Thyroid gland (tissue), 4 donors: ENCODE data around the gene FXYD3. TPM values are rescaled to one million over a fixed set of nuclear protein-coding genes. Genes with fewer than 3 reads are reported as not detected.

Experiments
- DNase-seq, 2 donors: peaks; one replicate each; pipeline ENCODE4 v3.0.0-alpha.2; 2019
- H3K27ac ChIP-seq, 3 donors: fragments of 200-600 bp; sonication (generic); 1 replicate in 2 of 3; 2 replicates in 1 of 3; pipeline ENCODE4 v1.5.1; 2016 to 2019; ENCODE audit warnings: mild to moderate bottlenecking in 1 of 3, moderate library complexity in 1 of 3
- H3K27me3 ChIP-seq: fragments of 200-600 bp; sonication (generic); one replicate; pipeline ENCODE4 v1.5.1; 2019
- H3K36me3 ChIP-seq, 2 donors: fragments of 200-600 bp; sonication (generic); one replicate each; pipeline ENCODE4 v1.5.1; 2016 to 2019
- H3K4me1 ChIP-seq, 2 donors: fragments of 200-600 bp; sonication (generic); one replicate each; pipeline ENCODE4 v1.5.1; 2017 to 2019
- H3K4me3 ChIP-seq, 3 donors: fragments of 200-600 bp; sonication (generic); replicated peaks in 1 of 3; 1 replicate in 2 of 3; 2 replicates in 1 of 3; pipeline ENCODE4 v1.5.1; 2016; ENCODE audit warnings: mild to moderate bottlenecking in 1 of 3
- H3K9me3 ChIP-seq: fragments of 200-600 bp; sonication (generic); one replicate; pipeline ENCODE4 v1.5.1; 2017
- POLR2A ChIP-seq, 2 donors: fragments of 450-650 bp; IDR thresholded peaks; one replicate each; pipeline ENCODE4 v1.6.1; 2017; ENCODE audit warnings: antibody characterized with exemption in 2 of 2, mild to moderate bottlenecking in 2 of 2, moderate library complexity in 1 of 2
- WGBS, 2 donors: methylation state at CpG; one replicate each; pipeline ENCODE4 v1.1.5; 2017; 5-methylcytosine and 5-hydroxymethylcytosine counted together
- intact Hi-C: fragments of 100-400 bp; cut with DNase I; formaldehyde crosslinking; loops from one replicate; pipeline ENCODE4 v1.15.1; 2023
- total RNA-seq, 4 donors: library from RNA; depleted of rRNA; stranded (reverse); fragments of >200 nt; gene quantifications; one replicate each; pipeline ENCODE4 v1.2.3, GENCODE V29; 2016
- TF ChIP-seq, protein P1 (sequence below), 6 experiments: fragments of 200-600 bp in 3 of 6; fragments of 450-650 bp in 3 of 6; sonication (generic) in 3 of 6; IDR thresholded peaks; one replicate each; pipeline ENCODE4 v1.5.1; 2016 to 2019; ENCODE audit warnings: antibody characterized with exemption in 6 of 6, mild to moderate bottlenecking in 2 of 6, inconsistent platforms in 1 of 6, moderate library complexity in 1 of 6

Gene FXYD3
- total RNA-seq, 4 donors from 2014 or later = 1.1 TPM; not detected in 3

- Histone ChIP-seq H3K4me3 (no peak overlapping the region), H3K9me3 (no peaks in the 10 kb centered on the region), H3K27ac (no peak overlapping the region), H3K4me1 (peaks cover 0 to 5% of the 10 kb centered on the region in 2 donors), H3K36me3 (no peaks in the 10 kb centered on the region), H3K27me3 (no peaks in the 10 kb centered on the region)
- no peak for DNase-seq
- TF ChIP-seq, protein P1, sequence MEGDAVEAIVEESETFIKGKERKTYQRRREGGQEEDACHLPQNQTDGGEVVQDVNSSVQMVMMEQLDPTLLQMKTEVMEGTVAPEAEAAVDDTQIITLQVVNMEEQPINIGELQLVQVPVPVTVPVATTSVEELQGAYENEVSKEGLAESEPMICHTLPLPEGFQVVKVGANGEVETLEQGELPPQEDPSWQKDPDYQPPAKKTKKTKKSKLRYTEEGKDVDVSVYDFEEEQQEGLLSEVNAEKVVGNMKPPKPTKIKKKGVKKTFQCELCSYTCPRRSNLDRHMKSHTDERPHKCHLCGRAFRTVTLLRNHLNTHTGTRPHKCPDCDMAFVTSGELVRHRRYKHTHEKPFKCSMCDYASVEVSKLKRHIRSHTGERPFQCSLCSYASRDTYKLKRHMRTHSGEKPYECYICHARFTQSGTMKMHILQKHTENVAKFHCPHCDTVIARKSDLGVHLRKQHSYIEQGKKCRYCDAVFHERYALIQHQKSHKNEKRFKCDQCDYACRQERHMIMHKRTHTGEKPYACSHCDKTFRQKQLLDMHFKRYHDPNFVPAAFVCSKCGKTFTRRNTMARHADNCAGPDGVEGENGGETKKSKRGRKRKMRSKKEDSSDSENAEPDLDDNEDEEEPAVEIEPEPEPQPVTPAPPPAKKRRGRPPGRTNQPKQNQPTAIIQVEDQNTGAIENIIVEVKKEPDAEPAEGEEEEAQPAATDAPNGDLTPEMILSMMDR (IDR thresholded peaks at IDR 0.05) = no peak
- TF ChIP-seq POLR2A (IDR thresholded peaks at IDR 0.05) = no peak
- intact Hi-C loops = no loop called here
- WGBS, 2 donors = 69 to 75% methylated on average over 13 of the region's 13 CpGs
These were observed 614 bp downstream of the FXYD3 start for GRCh38 chr19:35116072-35116801.

DNA sequence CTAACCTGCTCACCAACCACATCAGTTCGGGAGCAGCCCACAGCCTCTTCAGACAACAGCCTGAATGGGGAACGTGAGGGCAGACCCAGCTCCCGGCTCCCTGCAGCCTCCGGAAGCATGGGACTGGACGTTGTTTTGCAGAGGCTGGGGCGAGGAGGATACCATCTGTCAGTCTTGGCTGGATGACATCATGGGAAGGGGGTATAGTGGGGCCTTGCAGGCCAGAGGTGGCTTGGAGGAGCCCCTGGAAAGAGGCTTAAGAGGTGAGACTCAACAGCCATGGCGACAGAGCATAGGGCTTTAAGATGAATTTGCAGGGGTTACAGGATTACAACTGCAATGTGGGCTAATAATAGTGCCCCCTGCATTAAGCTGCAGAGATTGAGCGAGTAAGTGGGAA is 1.5 kb downstream of the FXYD3 start:
- H3K27me3 ChIP-seq = no peaks in the 10 kb centered on the region
- H3K4me1 ChIP-seq = peaks cover 0 to 5% of the 10 kb centered on the region in 2 donors
- no peaks in the 10 kb centered on the region for H3K36me3 ChIP-seq
- 53 to 64% methylated on average over 4 of the region's 8 CpGs for WGBS, 2 donors
- intact Hi-C loops = no loop called here
- H3K4me3 ChIP-seq = no peak overlapping the region
- no peak overlapping the region for H3K27ac ChIP-seq
- TF ChIP-seq, protein P1 (IDR thresholded peaks at IDR 0.05) = no peak
- no peak for TF ChIP-seq POLR2A (IDR thresholded peaks at IDR 0.05)
- H3K9me3 ChIP-seq = no peaks in the 10 kb centered on the region
- DNase-seq = no peak

GRCh38 chr19:35117799-35118198 is 2.2 kb downstream of the FXYD3 start:
- no peak for DNase-seq
- no peaks in the 10 kb centered on the region for H3K36me3 ChIP-seq
- intact Hi-C loops = no loop called here
- no peaks in the 10 kb centered on the region for H3K9me3 ChIP-seq
- no peaks in the 10 kb centered on the region for H3K27me3 ChIP-seq
- no peak for TF ChIP-seq POLR2A (IDR thresholded peaks at IDR 0.05)
- TF ChIP-seq, protein P1 (IDR thresholded peaks at IDR 0.05) = no peak
- H3K4me3 ChIP-seq = no peak overlapping the region
- H3K4me1 ChIP-seq = peaks cover 0 to 5% of the 10 kb centered on the region in 2 donors
- H3K27ac ChIP-seq = no peak overlapping the region
- WGBS, 2 donors = 79 to 83% methylated on average over 11 of the region's 11 CpGs

GRCh38 chr19:35118268-35119020 is 2.8 kb downstream of the FXYD3 start:
- H3K4me1 ChIP-seq = peaks cover 0 to 7% of the 10 kb centered on the region in 2 donors
- no peak overlapping the region for H3K4me3 ChIP-seq
- H3K9me3 ChIP-seq = no peaks in the 10 kb centered on the region
- no peak for TF ChIP-seq POLR2A (IDR thresholded peaks at IDR 0.05)
- no peak overlapping the region for H3K27ac ChIP-seq
- DNase-seq = no peak
- intact Hi-C loops = no loop called here
- no peaks in the 10 kb centered on the region for H3K36me3 ChIP-seq
- WGBS, 2 donors = 85 to 88% methylated on average over 13 of the region's 13 CpGs
- H3K27me3 ChIP-seq = no peaks in the 10 kb centered on the region

GRCh38 chr19:35119091-35119490 is 3.5 kb downstream of the FXYD3 start:
- Histone ChIP-seq H3K27ac (no peak overlapping the region), H3K4me3 (no peak overlapping the region)
- WGBS, 2 donors = 75 to 88% methylated on average over 13 of the region's 14 CpGs

More at GRCh38 chr19:35119091-35119490, 3.5 kb downstream of the FXYD3 start:
- no peaks in the 10 kb centered on the region for H3K27me3 ChIP-seq
- no peak for DNase-seq
- peaks cover 0 to 10% of the 10 kb centered on the region in 2 donors for H3K4me1 ChIP-seq
- H3K9me3 ChIP-seq = no peaks in the 10 kb centered on the region
- intact Hi-C loops = no loop called here
- H3K36me3 ChIP-seq = no peaks in the 10 kb centered on the region
- no peak for TF ChIP-seq POLR2A (IDR thresholded peaks at IDR 0.05)
- TF ChIP-seq, protein P1 (IDR thresholded peaks at IDR 0.05) = no peak
